OCI-LY7 (cell line): ENCODE results near the gene CD1B. TPM values are rescaled to one million over a fixed set of nuclear protein-coding genes. Genes with fewer than 3 reads are reported as not detected.

Experiments used
- BruUV-seq: library from RNA; stranded (reverse); fragments of 400-500 nt; replicated peaks from 2 replicates; lab custom pipeline; 2021; lab: Mats Ljungman, UMichigan
- CTCF ChIA-PET: fragments of 300-600 bp; sonication (Branson Sonifier 250); formaldehyde crosslinking; loops from one replicate; lab custom pipeline; 2022; ENCODE audit warnings: antibody characterized with exemption; ENCODE audit not compliant: unreplicated experiment; lab: Charles Lee
- POLR2A ChIA-PET: fragments of 300-600 bp; sonication (Branson Sonifier 250); formaldehyde crosslinking; loops from one replicate; lab custom pipeline; 2022; ENCODE audit warnings: antibody characterized with exemption; lab: Charles Lee
- DNase-seq: peaks from one replicate; pipeline ENCODE4 v3.0.0-alpha.2; 2015; ENCODE audit warnings: low spot score
- H2AFZ ChIP-seq: fragments of 200-600 bp; sonication (generic), shearing (Covaris generic); 2 replicates; pipeline ENCODE4 v1.6.1; 2014; ENCODE audit warnings: mild to moderate bottlenecking, antibody characterized with exemption, low read length, moderate library complexity
- H3K27ac ChIP-seq: fragments of 200-600 bp; sonication (generic); 2 replicates; pipeline ENCODE4 v1.5.1; 2014; ENCODE audit warnings: mixed run types, low read depth, mild to moderate bottlenecking, moderate library complexity, low read length, inconsistent platforms; ENCODE audit not compliant: poor library complexity, severe bottlenecking
- H3K36me3 ChIP-seq: fragments of 200-600 bp; sonication (generic); 2 replicates; pipeline ENCODE4 v1.6.1; 2014; ENCODE audit warnings: mild to moderate bottlenecking, antibody characterized with exemption, low read length, moderate library complexity, mixed read lengths; ENCODE audit not compliant: insufficient read depth
- H3K4me1 ChIP-seq: fragments of 200-600 bp; sonication (generic); 2 replicates; pipeline ENCODE4 v1.5.1; 2014; ENCODE audit warnings: mild to moderate bottlenecking, low read length; ENCODE audit not compliant: insufficient read depth, poor library complexity, severe bottlenecking
- H3K4me2 ChIP-seq: fragments of 200-600 bp; sonication (generic); 2 replicates; pipeline ENCODE4 v1.6.1; 2014; ENCODE audit warnings: mild to moderate bottlenecking, low read length
- H3K4me3 ChIP-seq: fragments of 200-600 bp; sonication (generic); 2 replicates; pipeline ENCODE4 v1.5.1; 2014; ENCODE audit warnings: mild to moderate bottlenecking, low read depth, low read length; ENCODE audit not compliant: poor library complexity, severe bottlenecking
- H3K79me2 ChIP-seq: fragments of 200-600 bp; sonication (generic); 2 replicates; pipeline ENCODE4 v1.6.1; 2016; ENCODE audit warnings: low read depth, mild to moderate bottlenecking, low read length, moderate library complexity, mixed read lengths; ENCODE audit not compliant: insufficient read depth
- H3K9me2 ChIP-seq: fragments of 200-600 bp; sonication (generic); 2 replicates; pipeline ENCODE4 v1.6.1; 2016; ENCODE audit warnings: mild to moderate bottlenecking, low read length, mixed read lengths; ENCODE audit not compliant: insufficient read depth
- H3K9me3 ChIP-seq: fragments of 200-600 bp; sonication (generic); 2 replicates; pipeline ENCODE4 v1.6.1; 2014; ENCODE audit warnings: mild to moderate bottlenecking, mixed run types, low read length, mixed read lengths
- H4K20me1 ChIP-seq: fragments of 200-600 bp; sonication (generic); 2 replicates; pipeline ENCODE4 v1.6.1; 2014; ENCODE audit warnings: mild to moderate bottlenecking, antibody characterized with exemption, low read length, moderate library complexity, mixed read lengths; ENCODE audit not compliant: insufficient read depth
- CTCF ChIP-seq: fragments of 200-600 bp; sonication (generic); conservative IDR thresholded peaks from 2 replicates; pipeline ENCODE4 v1.5.1; 2014; ENCODE audit warnings: mild to moderate bottlenecking, antibody characterized with exemption, low read length, moderate library complexity, mixed read lengths
- EZH2phosphoT487 ChIP-seq: fragments of 200-600 bp; sonication (generic); IDR thresholded peaks from 2 replicates; pipeline ENCODE4 v1.6.1; 2018; ENCODE audit warnings: low read depth, borderline replicate concordance, mild to moderate bottlenecking, mixed run types, antibody characterized with exemption, low read length, moderate library complexity, mixed read lengths
- intact Hi-C: fragments of 100-400 bp; cut with micrococcal nuclease; formaldehyde crosslinking; loops from one replicate; pipeline ENCODE4 v1.10.0; 2022; ENCODE audit not compliant: unreplicated experiment
- total RNA-seq, 2 experiments: library from RNA; depleted of rRNA in 1 of 2; stranded (reverse); fragments of >200 nt in 1 of 2; shearing (Covaris generic) in 1 of 2; gene quantifications; 2 replicates each; pipeline ENCODE4 v1.2.3, GENCODE V29; 2014 to 2022

The CD1B gene
- total RNA-seq, 2 experiments from 2014 or later, result not detected

DNA sequence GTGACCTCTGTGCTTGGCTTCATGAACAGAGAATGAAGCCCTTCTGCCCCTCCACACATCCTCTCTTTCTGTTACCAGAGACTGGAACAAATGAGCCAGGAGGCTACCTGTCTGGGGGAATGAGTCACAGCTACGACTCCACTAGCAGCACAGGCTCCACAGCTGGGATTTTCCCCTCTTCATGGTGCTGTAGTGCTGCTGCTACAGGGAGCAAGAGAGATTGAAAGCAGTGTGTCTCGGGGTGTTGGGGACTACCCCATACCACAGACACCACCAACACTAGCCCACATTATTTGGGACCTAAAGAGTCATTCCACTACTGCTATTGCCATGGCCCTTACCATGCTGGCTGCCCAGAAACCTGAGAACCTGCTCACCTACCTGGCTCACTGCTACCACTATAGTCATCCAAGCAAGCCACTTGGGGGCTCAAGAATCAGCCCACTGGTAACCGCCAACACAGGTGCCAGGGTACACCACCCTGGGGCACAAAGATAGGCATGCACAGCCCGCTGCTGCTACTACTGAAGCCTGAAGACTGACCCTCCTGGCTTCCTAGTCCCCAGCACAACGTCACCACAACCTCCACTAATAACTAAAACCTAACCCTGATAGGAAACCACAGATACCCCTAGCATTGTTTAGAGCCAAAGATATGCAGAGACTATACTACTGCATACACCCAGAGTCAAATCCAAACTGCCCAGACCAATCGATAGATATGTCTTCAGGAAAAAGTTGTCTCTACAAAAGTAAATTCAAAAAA, 40.0 kb upstream of the CD1B start:
- no peak for DNase-seq
- H3K9me3 ChIP-seq, result no peaks in the 10 kb centered on the region
- H3K9me2 ChIP-seq, result no peaks in the 10 kb centered on the region
- ChIA-PET CTCF (no interaction called here), POLR2A (no interaction called here)
- intact Hi-C loops, result no loop called here
- no TSS peak for BruUV-seq
- H4K20me1 ChIP-seq, result no peaks in the 10 kb centered on the region
- no peak overlapping the region for H3K27ac ChIP-seq
- no peak overlapping the region for H2AFZ ChIP-seq
- no peaks in the 10 kb centered on the region for H3K79me2 ChIP-seq
- no peak overlapping the region for H3K4me3 ChIP-seq
- H3K4me2 ChIP-seq, result no peak overlapping the region
- no peaks in the 10 kb centered on the region for H3K4me1 ChIP-seq
- no peak for TF ChIP-seq EZH2phosphoT487
- TF ChIP-seq CTCF, result no peak
- no peaks in the 10 kb centered on the region for H3K36me3 ChIP-seq

- CTCF ChIA-PET, result no interaction called here
- no TSS peak for BruUV-seq
- H3K79me2 ChIP-seq, result no peaks in the 10 kb centered on the region
- H3K36me3 ChIP-seq, result no peaks in the 10 kb centered on the region
- no peaks in the 10 kb centered on the region for H3K4me1 ChIP-seq
- H2AFZ ChIP-seq, result no peak overlapping the region
- no peaks in the 10 kb centered on the region for H3K9me2 ChIP-seq
- no peaks in the 10 kb centered on the region for H3K9me3 ChIP-seq
- POLR2A ChIA-PET, result no interaction called here
- DNase-seq, result no peak
- intact Hi-C loops, result no loop called here
- no peak for TF ChIP-seq EZH2phosphoT487
- no peak for TF ChIP-seq CTCF
- H3K4me3 ChIP-seq, result no peak overlapping the region
- no peak overlapping the region for H3K4me2 ChIP-seq
- H4K20me1 ChIP-seq, result no peaks in the 10 kb centered on the region
- H3K27ac ChIP-seq, result no peak overlapping the region
Observed at GRCh38 chr1:158366783-158367182, 35.5 kb upstream of the CD1B start.

- no peak for DNase-seq
- no peaks in the 10 kb centered on the region for H3K9me2 ChIP-seq
- H3K4me2 ChIP-seq, result no peak overlapping the region
- no peak for TF ChIP-seq EZH2phosphoT487
- TF ChIP-seq CTCF, result no peak
- H3K36me3 ChIP-seq, result no peaks in the 10 kb centered on the region
- no peaks in the 10 kb centered on the region for H3K79me2 ChIP-seq
- H3K4me3 ChIP-seq, result no peak overlapping the region
- no peak overlapping the region for H2AFZ ChIP-seq
- no peaks in the 10 kb centered on the region for H3K9me3 ChIP-seq
- ChIA-PET POLR2A (interaction anchor here (0.6 kb wide), 1 partner anchor 627 kb away, joined by 3 read pairs; no protein-coding TSS in a partner anchor), CTCF (no interaction called here)
- H3K27ac ChIP-seq, result no peak overlapping the region
- H4K20me1 ChIP-seq, result no peaks in the 10 kb centered on the region
- BruUV-seq, result no TSS peak
- intact Hi-C loops, result no loop called here
- no peaks in the 10 kb centered on the region for H3K4me1 ChIP-seq
Observed at GRCh38 chr1:158362941-158363340, 31.6 kb upstream of the CD1B start.
